Transverse colon (tissue), 4 donors: ENCODE measurements around the gene ZYX. TPM values are rescaled to one million over a fixed set of nuclear protein-coding genes. Genes with fewer than 3 reads are reported as not detected.
"Not testable (repeated sequence)": the region's sequence is repeated elsewhere in the genome, so short reads cannot be mapped to it uniquely, and the experiment has no call there.

Source experiments
- DNase-seq: peaks from one replicate; pipeline ENCODE4 v3.0.0-alpha.2; 2019
- H3K27ac ChIP-seq, 4 donors: fragments of 200-600 bp; sonication (generic); 2 replicates each; pipeline ENCODE4 v1.5.1; 2016 to 2018; ENCODE audit warnings: inconsistent platforms in 4 of 4
- H3K27me3 ChIP-seq: fragments of 200-600 bp; sonication (generic); 2 replicates; pipeline ENCODE4 v1.5.1; 2017; ENCODE audit warnings: inconsistent platforms
- H3K36me3 ChIP-seq, 4 donors: fragments of 200-600 bp; sonication (generic); 2 replicates each; pipeline ENCODE4 v1.5.1; 2017 to 2019; ENCODE audit warnings: inconsistent platforms in 4 of 4
- H3K4me1 ChIP-seq, 4 donors: fragments of 200-600 bp; sonication (generic); 2 replicates each; pipeline ENCODE4 v1.5.1; 2017 to 2020; ENCODE audit warnings: inconsistent platforms in 4 of 4
- H3K4me3 ChIP-seq, 4 donors: fragments of 200-600 bp; sonication (generic); 1 replicate in 1 of 4; 2 replicates in 3 of 4; pipeline versions ENCODE4 v1.5.1 to v1.6.1; 2017 to 2019; ENCODE audit warnings: inconsistent platforms in 4 of 4
- H3K9me3 ChIP-seq, 2 donors: fragments of 200-600 bp; sonication (generic); 2 replicates each; pipeline ENCODE4 v1.5.1; 2017 to 2019; ENCODE audit warnings: inconsistent platforms in 2 of 2
- EP300 ChIP-seq: sonication (generic); formaldehyde crosslinking; IDR thresholded peaks from one replicate; pipeline ENCODE4 v1.6.1; 2017; ENCODE audit warnings: antibody characterized with exemption, low read depth
- POLR2A ChIP-seq: fragments of 450-650 bp; IDR thresholded peaks from one replicate; pipeline ENCODE4 v1.6.1; 2016; ENCODE audit warnings: antibody characterized with exemption, mild to moderate bottlenecking, moderate library complexity
- POLR2AphosphoS5 ChIP-seq, 3 donors: sonication (generic); formaldehyde crosslinking; IDR thresholded peaks; one replicate each; pipeline ENCODE4 v1.6.1; 2016; ENCODE audit warnings: antibody characterized with exemption in 3 of 3
- WGBS, 2 donors: methylation state at CpG; one replicate each; pipeline ENCODE4 v1.1.5; 2018; ENCODE audit warnings: low coverage in 1 of 2; 5-methylcytosine and 5-hydroxymethylcytosine counted together
- in situ Hi-C, 4 donors: fragments of 200-750 bp; cut with MboI; loops; one replicate each; pipeline versions ENCODE4 v1.15.0 to v1.15.1; 2017; ENCODE audit warnings: low sequenced_read_pairs in 3 of 4, low pct_ligation_motif_present in 1 of 4, low pct_unique_long_range_greater_than_20kb in 1 of 4
- intact Hi-C: fragments of 100-400 bp; cut with DNase I; formaldehyde crosslinking; loops from one replicate; pipeline ENCODE4 v1.15.1; 2023; ENCODE audit warnings: low total_unique reads
- total RNA-seq, 4 donors: library from RNA; depleted of rRNA; stranded (reverse); fragments of >200 nt; gene quantifications; one replicate each; pipeline ENCODE4 v1.1.0, GENCODE V29; 2016
- TF ChIP-seq, protein P1 (sequence below), 5 experiments: fragments of 200-600 bp in 3 of 5; fragments of 450-650 bp in 2 of 5; sonication (generic) in 3 of 5; IDR thresholded peaks; 1 replicate in 2 of 5; 2 replicates in 3 of 5; pipeline ENCODE4 v1.5.1; 2016 to 2017; ENCODE audit warnings: antibody characterized with exemption in 5 of 5, inconsistent platforms in 3 of 5, mild to moderate bottlenecking in 2 of 5, moderate library complexity in 1 of 5

Gene ZYX
- total RNA-seq, 4 donors from 2014 or later: 45.2 to 217 (median 110) TPM

DNA sequence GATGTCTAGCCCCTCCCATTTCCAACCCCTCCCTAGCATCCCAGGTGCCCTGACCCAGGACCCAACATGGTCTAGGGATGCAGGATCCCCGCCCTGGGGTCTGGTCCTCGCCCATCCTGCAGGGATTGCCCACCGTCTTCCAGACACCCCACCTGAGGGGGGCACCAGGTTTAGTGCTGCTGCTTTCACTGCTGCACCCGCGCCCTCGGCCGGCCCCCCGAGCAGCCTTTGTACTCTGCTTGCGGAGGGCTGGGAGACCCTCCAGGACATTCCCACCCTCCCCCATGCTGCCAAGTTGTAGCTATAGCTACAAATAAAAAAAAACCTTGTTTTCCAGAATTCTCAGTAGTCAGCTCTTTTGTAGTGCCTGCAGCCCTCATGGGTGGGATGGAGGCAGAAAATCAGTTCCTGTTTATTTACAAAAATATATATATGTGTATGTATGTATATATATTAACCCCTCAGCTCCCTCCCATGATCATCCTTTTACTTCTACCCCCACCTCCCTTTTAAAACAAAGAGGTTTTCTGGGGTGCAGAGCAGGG, 9.7 kb downstream of the ZYX start:
- peaks cover 14 to 50% (median 34%) of the 10 kb centered on the region in 4 donors for H3K4me1 ChIP-seq
- peak overlapping the region; percentile 73 to 99 (median 86) for H3K27ac ChIP-seq
- WGBS, 2 donors: 87 to 93% methylated on average over 3 to 9 of the region's 9 CpGs
- no peaks in the 10 kb centered on the region for H3K9me3 ChIP-seq
- in situ Hi-C loops: no loop called here
- DNase-seq: no peak
- no peaks in the 10 kb centered on the region for H3K27me3 ChIP-seq
- TF ChIP-seq POLR2A: no peak
- TF ChIP-seq POLR2AphosphoS5 (IDR thresholded peaks at IDR 0.05): no peak
- no peak for TF ChIP-seq EP300
- TF ChIP-seq, protein P1, sequence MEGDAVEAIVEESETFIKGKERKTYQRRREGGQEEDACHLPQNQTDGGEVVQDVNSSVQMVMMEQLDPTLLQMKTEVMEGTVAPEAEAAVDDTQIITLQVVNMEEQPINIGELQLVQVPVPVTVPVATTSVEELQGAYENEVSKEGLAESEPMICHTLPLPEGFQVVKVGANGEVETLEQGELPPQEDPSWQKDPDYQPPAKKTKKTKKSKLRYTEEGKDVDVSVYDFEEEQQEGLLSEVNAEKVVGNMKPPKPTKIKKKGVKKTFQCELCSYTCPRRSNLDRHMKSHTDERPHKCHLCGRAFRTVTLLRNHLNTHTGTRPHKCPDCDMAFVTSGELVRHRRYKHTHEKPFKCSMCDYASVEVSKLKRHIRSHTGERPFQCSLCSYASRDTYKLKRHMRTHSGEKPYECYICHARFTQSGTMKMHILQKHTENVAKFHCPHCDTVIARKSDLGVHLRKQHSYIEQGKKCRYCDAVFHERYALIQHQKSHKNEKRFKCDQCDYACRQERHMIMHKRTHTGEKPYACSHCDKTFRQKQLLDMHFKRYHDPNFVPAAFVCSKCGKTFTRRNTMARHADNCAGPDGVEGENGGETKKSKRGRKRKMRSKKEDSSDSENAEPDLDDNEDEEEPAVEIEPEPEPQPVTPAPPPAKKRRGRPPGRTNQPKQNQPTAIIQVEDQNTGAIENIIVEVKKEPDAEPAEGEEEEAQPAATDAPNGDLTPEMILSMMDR (IDR thresholded peaks at IDR 0.05): no peak
- H3K4me3 ChIP-seq: no peak overlapping the region
- intact Hi-C loops: no loop called here
- H3K36me3 ChIP-seq: peaks cover 0 to 6% (median 0%) of the 10 kb centered on the region in 4 donors

DNA sequence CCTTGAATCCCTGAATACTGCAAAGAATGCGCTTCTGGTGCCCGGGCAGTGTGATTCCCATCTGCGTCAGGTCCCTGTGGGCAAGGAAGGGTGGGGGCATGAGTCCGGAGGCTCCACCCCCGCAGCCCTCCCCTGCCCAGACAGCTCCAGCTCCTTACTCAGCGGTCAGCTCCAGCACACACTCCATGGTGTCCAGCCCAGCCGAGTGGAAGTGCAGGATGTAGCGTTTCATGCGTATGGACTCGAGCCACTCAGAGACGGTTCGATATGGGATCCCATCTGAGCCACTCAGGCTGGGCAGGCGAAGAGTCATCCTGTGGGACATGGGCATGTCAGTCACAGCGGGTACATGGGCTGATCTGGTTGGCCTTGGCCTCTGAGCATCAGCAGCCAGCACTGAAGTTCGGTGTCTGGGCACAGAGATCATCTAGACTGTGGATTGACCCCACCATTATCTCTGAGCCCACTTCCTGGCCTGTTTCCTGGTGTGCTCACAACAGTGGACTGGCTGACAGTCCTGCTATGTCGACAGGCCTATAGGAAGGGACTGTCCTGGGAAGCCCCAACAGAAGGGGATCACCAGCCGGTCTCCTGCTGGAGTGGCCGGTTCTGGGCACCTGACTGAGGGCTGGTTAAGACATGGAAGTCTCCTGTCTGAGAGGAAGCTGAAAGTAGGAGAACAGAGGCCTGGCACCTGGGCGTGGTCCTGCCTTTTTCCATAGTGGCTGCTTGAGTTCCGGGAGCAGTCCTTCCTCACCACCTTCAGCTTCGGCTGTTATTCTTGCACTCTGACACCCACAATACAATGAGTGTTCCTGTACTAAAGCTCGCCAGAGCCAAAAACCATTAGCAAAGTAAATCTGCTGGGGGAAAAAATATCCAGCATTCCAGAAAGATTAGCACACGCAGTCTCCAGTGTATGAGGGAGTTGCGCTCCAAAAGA, 10.6 kb downstream of the ZYX start:
- intact Hi-C loops (no loop called here), in situ Hi-C loops (no loop called here)
- peak; percentile 57 for DNase-seq
- no peaks in the 10 kb centered on the region for H3K9me3 ChIP-seq
- H3K4me3 ChIP-seq: no peak overlapping the region
- TF ChIP-seq EP300 (no peak), POLR2AphosphoS5 (IDR thresholded peaks at IDR 0.05) (peak; percentile 36 to 64 (median 60)), POLR2A (peak; percentile 22)
- TF ChIP-seq, protein P1 (IDR thresholded peaks at IDR 0.05): no peak
- no peaks in the 10 kb centered on the region for H3K27me3 ChIP-seq
- peak overlapping the region; percentile 73 to 99 (median 86) for H3K27ac ChIP-seq
- 0 to 52% methylated on average over 1 to 22 of the region's 24 CpGs for WGBS, 2 donors
- H3K4me1 ChIP-seq: peaks cover 10 to 41% (median 30%) of the 10 kb centered on the region in 4 donors
- H3K36me3 ChIP-seq: peaks cover 0 to 6% (median 0%) of the 10 kb centered on the region in 4 donors

DNA sequence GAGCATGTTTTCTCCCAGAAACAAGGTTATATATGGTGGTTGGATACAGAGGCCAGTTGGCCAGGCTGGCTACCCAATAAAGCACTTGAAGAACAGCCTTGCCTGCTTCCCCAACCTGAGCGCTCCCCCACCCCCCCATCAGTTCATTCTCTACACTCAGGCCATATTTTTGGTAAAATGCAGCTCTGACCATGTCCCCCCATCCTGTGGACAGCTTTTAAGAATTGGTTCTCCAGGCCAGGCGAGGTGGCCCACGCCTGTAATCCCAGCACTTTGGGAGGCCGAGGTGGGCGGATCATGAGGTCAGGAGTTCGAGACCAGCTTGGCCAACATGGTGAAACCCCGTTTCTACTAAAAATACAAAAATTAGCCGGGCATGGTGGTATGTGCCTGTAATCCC, 11.3 kb downstream of the ZYX start:
- WGBS, 2 donors: 80 to 88% methylated on average over 2 to 8 of the region's 8 CpGs
- H3K4me3 ChIP-seq, in situ Hi-C loops, intact Hi-C loops, H3K9me3 ChIP-seq, H3K36me3 ChIP-seq, DNase-seq, H3K27me3 ChIP-seq: not testable (repeated sequence)
- peaks cover 10 to 35% (median 26%) of the 10 kb centered on the region in 4 donors for H3K4me1 ChIP-seq
- H3K27ac ChIP-seq: peak overlapping the region; percentile 73 to 99 (median 86)

DNA sequence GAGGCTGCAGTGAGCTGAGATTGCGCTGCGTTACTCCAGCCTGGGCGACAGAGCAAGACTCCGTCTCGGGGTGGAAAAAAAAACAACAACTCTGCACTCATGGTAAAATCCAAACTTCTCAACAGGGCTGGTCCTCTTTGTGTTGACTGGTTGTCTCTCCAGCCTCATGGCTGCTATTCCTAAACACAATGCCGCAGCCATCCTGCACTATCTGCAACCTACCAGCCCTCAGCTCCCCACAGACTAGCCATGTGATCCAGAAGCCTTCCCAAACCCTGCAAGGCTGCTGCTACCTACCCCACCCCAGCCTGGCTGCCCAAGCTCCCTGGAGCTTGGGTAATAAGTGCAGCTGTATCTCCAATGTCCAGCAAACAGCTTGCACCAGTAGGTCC, 11.7 kb downstream of the ZYX start:
- Histone ChIP-seq H3K4me3 (no peak overlapping the region), H3K36me3 (peaks cover 0 to 6% (median 0%) of the 10 kb centered on the region in 4 donors), H3K4me1 (peaks cover 10 to 33% (median 24%) of the 10 kb centered on the region in 4 donors), H3K27me3 (no peaks in the 10 kb centered on the region), H3K9me3 (no peaks in the 10 kb centered on the region), H3K27ac (peak overlapping the region; percentile 73 to 99 (median 86))
- intact Hi-C loops: no loop called here
- no peak for TF ChIP-seq POLR2AphosphoS5 (IDR thresholded peaks at IDR 0.05)
- in situ Hi-C loops: no loop called here
- DNase-seq: no peak
- 92% methylated on average over 6 of the region's 6 CpGs; no CpG with 5 or more reads in 1 of the 2 donors for WGBS, 2 donors
